Measurements from ENCODE around the gene GJB1. TPM values are rescaled to one million over a fixed set of nuclear protein-coding genes. Genes with fewer than 3 reads are reported as not detected.

Gene GJB1
- polyA plus RNA-seq, 3 donors, result not detected

- no peak overlapping the region for H3K27ac ChIP-seq (ENCODE audit: low read depth in 1 of 2, low read length in 2 of 2)
- H2AFZ ChIP-seq (ENCODE audit: insufficient read depth, low read depth, low read length, poor library complexity, severe bottlenecking), result no peak overlapping the region
- H3K9me3 Mint-ChIP-seq, result peaks cover 0 to 5% (median 0%) of the 10 kb centered on the region in 7 donors
- no peaks in the 10 kb centered on the region for H3K4me1 ChIP-seq (ENCODE audit: control insufficient read depth in 1 of 2, insufficient read depth in 2 of 2, low read length in 2 of 2)
- no peak for TF ChIP-seq CTCF (IDR thresholded peaks at IDR 0.05)
- intact Hi-C loops (cut with micrococcal nuclease), result no loop called here
- no peaks in the 10 kb centered on the region for H3K4me1 Mint-ChIP-seq
- no peak overlapping the region for H3K9ac ChIP-seq (ENCODE audit: insufficient read depth, low read length, poor library complexity, severe bottlenecking)
- WGBS (ENCODE audit: insufficient coverage), result no CpG with 5 or more reads among the region's 6 CpGs
- no peaks in the 10 kb centered on the region for H4K20me1 ChIP-seq (ENCODE audit: insufficient read depth, low read length)
- H3K27me3 ChIP-seq (ENCODE audit: control insufficient read depth in 2 of 2, insufficient read depth in 2 of 2, low read length in 2 of 2), result no peaks in the 10 kb centered on the region
- H3K4me2 ChIP-seq (replicated peaks; ENCODE audit: extremely low read depth, low read length, poor library complexity, severe bottlenecking), result no peak overlapping the region
- H3K9me3 ChIP-seq (replicated peaks in 1 of 2; ENCODE audit: control insufficient read depth in 1 of 2, insufficient read depth in 1 of 2, low read length in 2 of 2), result no peaks in the 10 kb centered on the region
- no peak overlapping the region for H3K4me3 ChIP-seq (replicated peaks in 1 of 3; ENCODE audit: low read depth in 2 of 3, low read length in 3 of 3)
- peaks cover 0 to 8% (median 7%) of the 10 kb centered on the region in 3 donors for H3K27me3 Mint-ChIP-seq (ENCODE audit: low read depth in 3 of 3)
- no peaks in the 10 kb centered on the region for H3K79me2 ChIP-seq (ENCODE audit: insufficient read depth, low read length)
- H3K36me3 Mint-ChIP-seq, result no peaks in the 10 kb centered on the region
- no peak overlapping the region for H3K4me3 Mint-ChIP-seq
- no peaks in the 10 kb centered on the region for H3K36me3 ChIP-seq (replicated peaks in 1 of 2; ENCODE audit: control insufficient read depth in 1 of 2, insufficient read depth in 2 of 2, low read length in 2 of 2)
- no peak for DNase-seq
- no peak overlapping the region for H3K27ac Mint-ChIP-seq
Observed at GRCh38 chrX:71217298-71217697, 5.7 kb upstream of the GJB1 start.

GRCh38 chrX:71221145-71221544 lies 1.9 kb upstream of the GJB1 start:
- Histone ChIP-seq H3K27ac (ENCODE audit: low read depth in 1 of 2, low read length in 2 of 2) (no peak overlapping the region), H2AFZ (ENCODE audit: insufficient read depth, low read depth, low read length, poor library complexity, severe bottlenecking) (no peak overlapping the region), H3K9me3 (replicated peaks in 1 of 2; ENCODE audit: control insufficient read depth in 1 of 2, insufficient read depth in 1 of 2, low read length in 2 of 2) (no peaks in the 10 kb centered on the region), H3K27me3 (ENCODE audit: control insufficient read depth in 2 of 2, insufficient read depth in 2 of 2, low read length in 2 of 2) (no peaks in the 10 kb centered on the region), H3K9ac (ENCODE audit: insufficient read depth, low read length, poor library complexity, severe bottlenecking) (no peak overlapping the region), H3K4me1 (ENCODE audit: control insufficient read depth in 1 of 2, insufficient read depth in 2 of 2, low read length in 2 of 2) (no peaks in the 10 kb centered on the region), H3K36me3 (replicated peaks in 1 of 2; ENCODE audit: control insufficient read depth in 1 of 2, insufficient read depth in 2 of 2, low read length in 2 of 2) (no peaks in the 10 kb centered on the region), H3K4me2 (replicated peaks; ENCODE audit: extremely low read depth, low read length, poor library complexity, severe bottlenecking) (no peak overlapping the region), H4K20me1 (ENCODE audit: insufficient read depth, low read length) (no peaks in the 10 kb centered on the region), H3K4me3 (replicated peaks in 1 of 3; ENCODE audit: low read depth in 2 of 3, low read length in 3 of 3) (no peak overlapping the region), H3K79me2 (ENCODE audit: insufficient read depth, low read length) (no peaks in the 10 kb centered on the region)
- Mint-ChIP-seq H3K27ac (no peak overlapping the region), H3K27me3 (ENCODE audit: low read depth in 3 of 3) (peaks cover 0 to 5% (median 0%) of the 10 kb centered on the region in 3 donors), H3K4me1 (peaks cover 7% of the 10 kb centered on the region), H3K36me3 (no peaks in the 10 kb centered on the region), H3K9me3 (peaks cover 0 to 2% (median 0%) of the 10 kb centered on the region in 7 donors), H3K4me3 (no peak overlapping the region)
- no peak for TF ChIP-seq CTCF (IDR thresholded peaks at IDR 0.05)
- no CpG with 5 or more reads among the region's 1 CpG for WGBS (ENCODE audit: insufficient coverage)
- no peak for DNase-seq
- intact Hi-C loops (cut with micrococcal nuclease), result no loop called here
